Progenitor cell of endocrine pancreas (in vitro differentiated cells): Measurements from ENCODE around the gene CLSTN2. TPM values are rescaled to one million over a fixed set of nuclear protein-coding genes. Genes with fewer than 3 reads are reported as not detected.

Experiments
- DNase-seq: peaks from one replicate; pipeline ENCODE4 v3.0.0; 2021; ENCODE audit warnings: low spot score; ENCODE audit not compliant: unreplicated experiment
- H3K27ac Mint-ChIP-seq: 2 replicates; pipeline ENCODE4 v1.8.0; 2021; ENCODE audit warnings: mild to moderate bottlenecking, moderate library complexity, mixed read lengths
- H3K27me3 Mint-ChIP-seq: 2 replicates; pipeline ENCODE4 v1.8.0; 2021; ENCODE audit warnings: mixed read lengths
- H3K36me3 Mint-ChIP-seq: 2 replicates; pipeline ENCODE4 v1.8.0; 2022; ENCODE audit warnings: mixed read lengths; ENCODE audit not compliant: insufficient read depth
- H3K4me1 Mint-ChIP-seq: 2 replicates; pipeline ENCODE4 v1.8.0; 2021; ENCODE audit warnings: low read depth, mixed read lengths
- H3K4me3 Mint-ChIP-seq: 2 replicates; pipeline ENCODE4 v1.8.0; 2021; ENCODE audit warnings: low read depth, mild to moderate bottlenecking, moderate library complexity, mixed read lengths
- H3K9me3 Mint-ChIP-seq: 2 replicates; pipeline ENCODE4 v1.8.0; 2021; ENCODE audit warnings: low read depth, mixed read lengths
- CTCF ChIP-seq: fragments of 200-600 bp; sonication (generic); IDR thresholded peaks from one replicate; pipeline ENCODE4 v1.5.0; 2021; ENCODE audit warnings: antibody characterized with exemption, mild to moderate bottlenecking; ENCODE audit not compliant: unreplicated experiment
- total RNA-seq: library from RNA; stranded (reverse); gene quantifications from 2 replicates; pipeline ENCODE4 v1.2.1, GENCODE V29; 2021

CLSTN2 gene
- total RNA-seq, 1 donor from 2014 or later = 2.8 TPM

GRCh38 chr3:139894643-139894989, 40.4 kb upstream of the CLSTN2 start:
- no peaks in the 10 kb centered on the region for H3K27me3 Mint-ChIP-seq
- no peak overlapping the region for H3K4me3 Mint-ChIP-seq

GRCh38 chr3:139897759-139898158, 37.2 kb upstream of the CLSTN2 start:
- Mint-ChIP-seq H3K27me3 (peaks cover 15% of the 10 kb centered on the region), H3K4me1 (no peaks in the 10 kb centered on the region), H3K4me3 (no peak overlapping the region), H3K36me3 (no peaks in the 10 kb centered on the region), H3K27ac (no peak overlapping the region), H3K9me3 (peaks cover 7% of the 10 kb centered on the region)
- TF ChIP-seq CTCF = no peak
- DNase-seq = no peak

More at GRCh38 chr3:139894643-139894989, 40.4 kb upstream of the CLSTN2 start:
- TF ChIP-seq CTCF = no peak
- H3K27ac Mint-ChIP-seq = no peak overlapping the region
- H3K4me1 Mint-ChIP-seq = no peaks in the 10 kb centered on the region
- no peaks in the 10 kb centered on the region for H3K36me3 Mint-ChIP-seq
- DNase-seq = no peak
- peaks cover 4% of the 10 kb centered on the region for H3K9me3 Mint-ChIP-seq

GRCh38 chr3:139906418-139906817, 28.6 kb upstream of the CLSTN2 start:
- no peaks in the 10 kb centered on the region for H3K4me1 Mint-ChIP-seq

GRCh38 chr3:139909811-139910210, 25.2 kb upstream of the CLSTN2 start:
- Mint-ChIP-seq H3K4me3 (no peak overlapping the region), H3K27ac (no peak overlapping the region), H3K36me3 (no peaks in the 10 kb centered on the region), H3K9me3 (no peaks in the 10 kb centered on the region), H3K4me1 (no peaks in the 10 kb centered on the region), H3K27me3 (peaks cover 3% of the 10 kb centered on the region)
- DNase-seq = no peak
- TF ChIP-seq CTCF = no peak

More at GRCh38 chr3:139906418-139906817, 28.6 kb upstream of the CLSTN2 start:
- Mint-ChIP-seq H3K27me3 (peaks cover 16% of the 10 kb centered on the region), H3K36me3 (no peaks in the 10 kb centered on the region), H3K9me3 (no peaks in the 10 kb centered on the region), H3K27ac (no peak overlapping the region), H3K4me3 (no peak overlapping the region)
- no peak for TF ChIP-seq CTCF
- no peak for DNase-seq

- Mint-ChIP-seq H3K27me3 (peaks cover 7% of the 10 kb centered on the region), H3K9me3 (no peaks in the 10 kb centered on the region), H3K27ac (no peak overlapping the region), H3K4me1 (no peaks in the 10 kb centered on the region), H3K36me3 (no peaks in the 10 kb centered on the region), H3K4me3 (no peak overlapping the region)
- no peak for DNase-seq
- no peak for TF ChIP-seq CTCF
Observed at GRCh38 chr3:139916271-139916670, 18.7 kb upstream of the CLSTN2 start.
